NB4 (cell line): ENCODE measurements around the gene INSC.

ENCODE experiments used
- DNase-seq: peaks from one replicate; pipeline ENCODE4 v3.0.0; 2010; ENCODE audit warnings: low read depth
- H3K4me3 ChIP-seq: one replicate; pipeline ENCODE4 v1.5.1; 2011; ENCODE audit warnings: mild to moderate bottlenecking, low read depth, low read length, moderate library complexity
- CTCF ChIP-seq: IDR thresholded peaks from one replicate; pipeline ENCODE4 v1.5.1; 2012; ENCODE audit warnings: low read depth, low read length
- MYC ChIP-seq: IDR thresholded peaks from 2 replicates; pipeline ENCODE4 v1.6.1; 2011; ENCODE audit warnings: low read depth, low read length
- POLR2A ChIP-seq: IDR thresholded peaks from 2 replicates; pipeline ENCODE4 v1.6.1; 2011; ENCODE audit warnings: mild to moderate bottlenecking; ENCODE audit not compliant: insufficient read length; ENCODE audit errors: extremely low read depth
- TF ChIP-seq, protein P1 (sequence below): IDR thresholded peaks from 2 replicates; pipeline ENCODE4 v1.6.1; 2011; ENCODE audit warnings: low read depth, low read length

INSC gene

DNA sequence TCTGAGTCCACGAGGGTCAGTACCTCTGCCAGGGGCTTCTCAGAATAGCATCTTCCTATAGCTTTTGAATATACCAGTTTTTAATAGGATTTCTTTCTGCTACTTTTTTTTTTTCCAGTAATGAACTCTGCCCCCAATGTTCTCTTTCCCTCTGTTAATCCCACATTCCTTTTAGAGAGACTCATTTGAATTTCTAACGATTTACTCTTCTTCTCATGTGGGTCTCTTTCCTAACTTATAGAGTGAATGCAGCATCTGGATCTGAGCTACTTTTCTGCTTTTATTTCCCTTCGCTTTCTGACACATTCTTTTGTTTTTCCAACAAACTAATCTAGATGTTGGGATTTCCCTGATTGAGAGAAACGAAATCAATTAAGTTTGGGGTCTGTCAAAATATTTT, 71.4 kb downstream of the INSC start:
- DNase-seq = no peak
- TF ChIP-seq POLR2A (no peak), CTCF (no peak), MYC (no peak)
- TF ChIP-seq, protein P1, sequence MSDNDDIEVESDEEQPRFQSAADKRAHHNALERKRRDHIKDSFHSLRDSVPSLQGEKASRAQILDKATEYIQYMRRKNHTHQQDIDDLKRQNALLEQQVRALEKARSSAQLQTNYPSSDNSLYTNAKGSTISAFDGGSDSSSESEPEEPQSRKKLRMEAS = no peak
- H3K4me3 ChIP-seq = no peak overlapping the region

- TF ChIP-seq, protein P1 = no peak
- TF ChIP-seq POLR2A (no peak), CTCF (no peak), MYC (no peak)
- DNase-seq = no peak
- H3K4me3 ChIP-seq = no peak overlapping the region
Measured at GRCh38 chr11:15189189-15189588, 74.5 kb downstream of the INSC start.

- no peak for DNase-seq
- TF ChIP-seq MYC = no peak
- TF ChIP-seq CTCF = no peak
- TF ChIP-seq POLR2A = no peak
- TF ChIP-seq, protein P1 = no peak
- H3K4me3 ChIP-seq = no peak overlapping the region
Measured at GRCh38 chr11:15189641-15190365, 75.1 kb downstream of the INSC start.

DNA sequence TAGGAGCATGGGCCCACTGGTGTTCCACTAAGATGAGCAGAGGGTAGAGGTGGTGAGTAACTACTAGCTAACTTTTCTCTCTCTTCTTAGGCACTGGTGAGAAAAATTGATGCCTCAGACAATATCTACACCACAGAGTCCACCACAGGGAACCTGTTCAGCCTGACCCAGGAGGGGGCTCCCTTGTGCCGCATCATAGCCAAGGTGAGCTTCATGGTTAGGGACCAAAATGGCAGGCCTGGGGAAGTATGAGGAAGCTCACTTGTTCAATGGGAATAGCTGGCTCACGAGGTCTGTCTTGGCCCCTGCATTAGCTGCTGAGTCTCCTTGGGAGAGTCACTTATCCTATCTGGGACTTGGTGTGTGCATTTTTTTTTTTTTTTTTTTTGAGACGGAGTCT, 75.9 kb downstream of the INSC start:
- H3K4me3 ChIP-seq = no peak overlapping the region
- no peak for TF ChIP-seq MYC
- TF ChIP-seq CTCF = no peak
- no peak for TF ChIP-seq POLR2A
- TF ChIP-seq, protein P1 = no peak
- no peak for DNase-seq

- no peak for DNase-seq
- no peak overlapping the region for H3K4me3 ChIP-seq
- TF ChIP-seq MYC (no peak), POLR2A (no peak), CTCF (no peak)
- TF ChIP-seq, protein P1 = no peak
Measured at GRCh38 chr11:15192005-15192556, 77.4 kb downstream of the INSC start.
